Vagina (tissue), 2 donors: ENCODE data around the gene SHC1.

Experiments used
- POLR2A ChIP-seq, 2 donors: fragments of 450-650 bp; IDR thresholded peaks; one replicate each; pipeline ENCODE4 v1.6.1; 2017; ENCODE audit warnings: antibody characterized with exemption in 2 of 2, mild to moderate bottlenecking in 2 of 2, moderate library complexity in 2 of 2
- POLR2AphosphoS5 ChIP-seq, 2 donors: sonication (generic); formaldehyde crosslinking; IDR thresholded peaks; one replicate each; pipeline ENCODE4 v1.9.0; 2017; ENCODE audit warnings: antibody characterized with exemption in 2 of 2, mild to moderate bottlenecking in 2 of 2, low read depth in 1 of 2; ENCODE audit not compliant: insufficient read depth in 1 of 2
- TF ChIP-seq, protein P1 (sequence below), 3 experiments: fragments of 450-650 bp in 2 of 3; fragments of 200-600 bp in 1 of 3; sonication (generic) in 1 of 3; IDR thresholded peaks; one replicate each; pipeline ENCODE4 v1.5.1; 2017 to 2019; ENCODE audit warnings: antibody characterized with exemption in 3 of 3, mild to moderate bottlenecking in 2 of 3, moderate library complexity in 2 of 3

DNA sequence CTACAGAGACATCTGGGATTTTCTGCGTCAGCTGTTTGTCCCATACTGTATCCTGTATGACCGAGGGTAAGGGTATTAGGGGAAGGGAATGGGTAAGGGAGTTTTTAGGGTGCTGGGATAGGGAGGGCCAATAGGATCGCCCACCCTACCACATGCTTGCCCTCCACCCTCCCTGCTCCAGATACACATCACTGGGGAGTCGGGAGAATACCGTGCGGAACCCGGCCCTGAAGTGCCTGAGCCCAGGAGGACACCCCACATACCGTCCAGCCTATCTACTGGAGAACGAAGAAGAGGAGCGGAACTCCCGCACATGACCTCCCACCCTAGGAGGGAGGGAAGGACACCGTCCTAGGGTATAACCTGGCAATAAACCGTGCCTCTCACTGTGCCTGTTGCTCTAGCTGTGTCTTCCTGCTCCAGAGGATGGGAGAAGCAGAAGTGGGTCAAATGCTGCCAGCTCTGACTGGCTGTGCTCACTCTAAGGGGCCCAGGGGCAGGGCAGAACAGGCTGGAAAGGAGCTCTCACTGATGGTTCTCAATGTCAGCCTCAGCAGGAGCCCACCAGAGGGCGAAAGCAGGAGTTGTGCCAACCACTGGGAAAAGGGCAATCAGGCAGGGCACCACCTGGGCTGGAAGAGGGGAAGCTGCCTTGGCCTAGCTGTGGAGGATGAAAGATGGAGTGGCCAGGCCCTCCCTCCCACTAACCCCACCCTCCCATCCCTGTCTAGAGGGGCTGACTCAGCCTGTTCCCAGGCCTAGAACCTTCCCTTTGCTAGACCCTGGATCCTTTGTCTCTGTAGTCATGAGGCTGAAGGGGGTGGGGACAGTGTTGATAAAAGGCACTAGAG, 22.4 kb upstream of the SHC1 start:
- TF ChIP-seq, protein P1, sequence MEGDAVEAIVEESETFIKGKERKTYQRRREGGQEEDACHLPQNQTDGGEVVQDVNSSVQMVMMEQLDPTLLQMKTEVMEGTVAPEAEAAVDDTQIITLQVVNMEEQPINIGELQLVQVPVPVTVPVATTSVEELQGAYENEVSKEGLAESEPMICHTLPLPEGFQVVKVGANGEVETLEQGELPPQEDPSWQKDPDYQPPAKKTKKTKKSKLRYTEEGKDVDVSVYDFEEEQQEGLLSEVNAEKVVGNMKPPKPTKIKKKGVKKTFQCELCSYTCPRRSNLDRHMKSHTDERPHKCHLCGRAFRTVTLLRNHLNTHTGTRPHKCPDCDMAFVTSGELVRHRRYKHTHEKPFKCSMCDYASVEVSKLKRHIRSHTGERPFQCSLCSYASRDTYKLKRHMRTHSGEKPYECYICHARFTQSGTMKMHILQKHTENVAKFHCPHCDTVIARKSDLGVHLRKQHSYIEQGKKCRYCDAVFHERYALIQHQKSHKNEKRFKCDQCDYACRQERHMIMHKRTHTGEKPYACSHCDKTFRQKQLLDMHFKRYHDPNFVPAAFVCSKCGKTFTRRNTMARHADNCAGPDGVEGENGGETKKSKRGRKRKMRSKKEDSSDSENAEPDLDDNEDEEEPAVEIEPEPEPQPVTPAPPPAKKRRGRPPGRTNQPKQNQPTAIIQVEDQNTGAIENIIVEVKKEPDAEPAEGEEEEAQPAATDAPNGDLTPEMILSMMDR (IDR thresholded peaks at IDR 0.05), result no peak
- TF ChIP-seq POLR2AphosphoS5 (IDR thresholded peaks at IDR 0.05; ENCODE audit: insufficient read depth in 1 of 2, low read depth in 1 of 2) (no peak), POLR2A (IDR thresholded peaks at IDR 0.05) (no peak)
